NK-92 (cell line): Measurements from ENCODE around the gene EFHD1.
"Not testable (repeated sequence)": the region's sequence is repeated elsewhere in the genome, so short reads cannot be mapped to it uniquely, and the experiment has no call there.

Experiments used
- DNase-seq: peaks from one replicate; lab custom pipeline; 2025; ENCODE audit not compliant: unreplicated experiment; lab: John Stamatoyannopoulos, UW

EFHD1 gene

DNA sequence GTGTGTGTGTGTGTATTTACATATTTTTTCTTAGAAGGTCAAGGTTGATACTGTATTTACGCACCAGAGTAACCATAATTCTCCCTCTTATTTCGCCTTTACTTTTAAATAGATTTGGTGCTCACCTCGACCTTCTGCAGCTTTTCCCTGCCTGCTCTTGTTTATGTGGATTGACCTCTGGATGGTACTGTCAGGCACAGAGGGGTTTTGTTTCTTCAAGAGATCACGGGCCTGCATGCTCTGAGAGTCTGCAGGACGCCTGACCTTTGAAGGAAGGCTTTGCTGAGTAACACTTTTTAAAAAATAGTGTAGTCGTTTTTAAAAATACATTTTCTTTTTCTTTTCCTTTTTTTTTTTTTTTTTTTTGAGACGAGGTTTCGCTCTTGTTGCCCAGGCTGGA, 18.1 kb upstream of the EFHD1 start:
- no peak for DNase-seq

DNA sequence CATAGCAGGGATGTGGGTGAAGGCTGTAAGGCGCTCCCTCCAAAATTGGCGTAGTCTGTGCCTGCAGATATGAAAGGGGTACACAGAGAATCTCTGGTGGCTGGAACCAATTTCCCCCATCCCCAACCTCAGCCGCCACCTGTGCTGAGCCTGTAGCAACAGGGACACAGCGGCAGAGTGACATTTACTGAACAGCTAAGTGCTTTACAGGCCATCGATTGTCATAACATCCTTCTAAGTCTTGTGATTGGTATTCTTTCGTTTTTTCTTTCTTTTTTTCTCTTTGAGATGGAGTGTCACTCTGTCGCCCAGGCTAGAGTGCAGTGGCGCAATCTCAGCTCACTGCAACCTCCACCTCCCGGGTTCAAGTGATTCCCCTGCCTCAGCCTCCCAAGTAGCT, 12.2 kb upstream of the EFHD1 start:
- no peak for DNase-seq

DNA sequence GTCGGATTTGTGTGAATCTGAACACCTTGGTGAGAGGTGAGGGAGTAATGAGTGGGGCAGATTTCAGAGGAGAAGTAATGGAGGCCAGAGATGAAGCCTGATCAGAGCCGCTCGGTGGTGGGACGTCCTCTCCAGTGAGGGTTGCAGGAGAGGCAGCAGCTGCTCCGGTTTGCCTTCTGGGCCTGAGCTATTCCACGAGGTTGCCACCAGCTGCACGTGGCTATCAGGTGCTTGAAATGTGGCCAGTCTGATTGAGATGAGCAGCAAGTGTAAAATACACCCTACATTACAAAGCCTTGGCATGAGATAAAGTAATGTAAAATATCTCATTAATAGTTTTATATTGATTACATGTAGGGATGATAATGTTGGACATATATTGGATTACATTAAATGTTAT, 10.8 kb upstream of the EFHD1 start:
- no peak for DNase-seq

DNA sequence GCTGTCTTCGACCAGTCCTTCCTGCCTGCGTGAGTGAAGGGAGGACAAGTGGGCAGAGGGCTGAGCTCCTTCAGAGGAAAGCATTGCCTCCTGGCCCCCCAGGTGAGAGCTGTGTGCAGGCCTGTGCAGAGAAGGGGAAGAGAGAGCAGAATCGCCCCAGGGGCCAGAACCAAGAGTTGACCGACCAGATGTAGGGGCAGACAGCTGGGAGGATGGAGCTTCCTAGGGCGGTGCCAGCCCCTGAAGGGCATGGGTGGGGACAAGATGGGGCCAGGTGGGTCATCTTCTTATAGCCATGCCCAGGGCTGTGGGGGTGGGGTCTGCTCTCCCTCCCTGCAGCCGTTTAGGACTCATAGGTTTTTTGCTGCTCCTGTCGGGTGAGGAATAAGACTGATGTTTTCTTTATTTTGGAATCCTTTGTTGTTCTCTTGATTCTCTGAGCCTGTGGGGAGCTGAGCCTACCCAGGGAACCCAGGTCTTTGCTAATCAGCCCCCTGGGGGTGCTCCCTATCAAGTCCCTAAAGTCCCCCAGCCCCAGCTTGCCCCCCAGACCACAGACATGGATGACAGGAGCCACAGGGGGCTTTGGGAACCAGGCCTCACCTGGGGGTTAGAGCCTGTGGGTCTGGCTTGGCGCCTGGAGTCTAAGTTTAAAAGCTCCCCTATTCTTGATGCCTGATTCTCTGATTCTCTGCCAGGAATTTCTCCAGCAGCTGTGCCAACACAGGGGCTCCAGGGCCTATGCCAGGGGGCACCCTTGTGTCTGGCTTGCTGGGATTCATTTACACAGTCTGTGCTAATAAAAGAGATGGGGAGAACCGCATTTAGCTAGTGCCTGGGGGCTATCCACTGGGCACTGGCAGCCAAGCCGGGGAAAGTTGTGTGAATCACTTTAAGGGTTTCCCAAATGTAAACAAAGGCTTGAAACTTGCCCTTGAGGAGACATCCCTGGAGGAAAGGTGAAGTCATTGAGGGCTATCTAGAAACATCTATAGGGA, 9.3 kb upstream of the EFHD1 start:
- no peak for DNase-seq

DNA sequence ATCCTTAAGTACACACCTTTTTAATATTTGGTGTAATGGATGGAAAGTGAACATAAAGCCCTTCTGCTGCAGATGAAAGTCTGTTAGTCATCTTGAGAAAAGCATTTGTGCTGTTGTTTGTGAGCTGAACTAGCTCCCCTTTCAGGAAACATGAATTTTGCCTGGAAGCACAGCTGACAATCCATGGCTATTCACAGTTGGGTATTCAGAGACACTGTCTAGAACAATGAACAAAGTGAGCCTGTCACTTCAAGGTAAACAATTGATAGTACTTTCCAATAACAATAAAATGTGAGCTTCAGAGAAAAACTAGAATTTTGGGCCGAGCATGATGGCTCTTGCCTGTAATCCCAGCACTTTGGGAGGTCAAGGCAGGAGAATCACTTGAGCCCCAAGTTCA, 6.8 kb upstream of the EFHD1 start:
- DNase-seq: no peak

DNA sequence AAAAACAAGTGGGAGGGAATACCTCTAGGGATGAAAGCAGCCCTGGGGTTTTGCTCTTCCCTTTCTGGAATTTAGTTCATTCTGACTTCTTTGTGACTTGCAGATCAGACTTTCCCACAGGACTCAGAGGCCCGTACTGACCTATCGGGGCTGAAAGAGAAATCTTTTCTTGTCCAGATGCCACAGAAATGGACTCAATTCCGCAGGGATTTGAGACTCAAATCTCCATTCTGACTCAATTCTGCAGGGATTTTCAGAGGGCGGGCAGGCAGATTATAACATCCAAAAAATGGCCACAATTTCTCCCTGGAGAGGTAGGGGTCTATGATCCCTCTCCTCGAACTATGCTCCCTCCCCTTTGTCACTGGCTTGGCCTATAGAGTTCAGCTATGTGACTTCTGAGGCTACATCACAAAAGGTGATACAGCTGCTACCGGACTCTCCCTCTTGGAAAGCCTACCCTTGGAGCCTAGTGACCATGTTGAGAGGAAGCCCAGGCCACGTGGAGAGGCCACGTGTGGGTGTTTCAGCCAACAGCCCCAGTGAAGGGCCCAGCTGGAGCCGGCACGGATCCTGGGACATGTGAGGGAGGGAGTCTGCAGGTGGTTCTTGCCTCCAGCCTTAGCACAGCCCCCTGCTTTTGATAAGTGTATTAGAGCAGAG, 4.8 kb upstream of the EFHD1 start:
- no peak for DNase-seq

DNA sequence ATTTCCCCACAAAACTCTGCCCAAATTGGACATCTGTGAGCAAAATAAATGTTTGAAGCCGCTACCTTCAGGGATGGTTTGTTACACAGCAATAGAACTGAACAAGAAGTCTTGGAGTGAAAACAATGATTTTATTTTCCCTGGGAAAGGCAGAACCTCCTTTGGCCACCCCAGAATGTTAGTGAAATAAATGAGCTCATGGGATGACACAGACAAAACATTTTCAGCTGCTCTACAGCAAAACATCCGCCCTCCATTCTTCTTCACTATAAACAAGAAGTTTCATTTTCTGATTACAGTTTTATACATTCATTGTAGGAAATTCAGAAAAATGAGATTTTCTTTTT, 4.3 kb upstream of the EFHD1 start:
- no peak for DNase-seq

DNA sequence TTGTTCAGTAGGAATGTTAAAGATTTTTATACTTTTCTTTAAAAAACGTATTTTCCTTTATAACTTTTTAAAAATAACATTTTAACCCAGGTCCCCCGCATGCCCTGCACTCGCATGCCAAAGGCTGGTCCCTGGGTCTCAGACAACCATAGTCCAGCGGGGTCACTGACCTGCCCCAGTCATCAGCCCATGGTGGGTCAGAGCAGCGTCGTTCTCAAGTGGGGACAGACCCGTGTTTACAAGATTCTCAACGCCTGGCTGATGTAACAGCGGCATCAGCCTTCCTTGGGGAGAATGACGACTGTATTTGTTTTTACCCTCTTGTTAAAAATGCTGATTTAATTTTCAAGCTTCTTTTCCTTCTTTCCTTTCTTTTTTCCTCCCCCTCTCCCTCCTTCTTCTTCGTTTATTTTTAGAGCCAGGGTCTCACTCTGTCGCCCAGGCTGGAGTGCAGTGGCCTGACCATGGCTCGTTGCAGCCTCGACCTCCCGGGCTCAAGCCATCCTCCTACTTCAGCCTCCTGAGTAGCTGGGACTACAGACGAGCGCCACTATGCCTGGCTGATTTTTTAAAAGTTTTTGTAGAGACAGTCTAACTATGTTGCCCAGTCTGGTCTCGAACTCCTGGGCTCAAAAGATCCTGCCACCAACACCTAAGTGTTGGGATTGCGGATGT, 1.0 kb upstream of the EFHD1 start:
- no peak for DNase-seq

DNA sequence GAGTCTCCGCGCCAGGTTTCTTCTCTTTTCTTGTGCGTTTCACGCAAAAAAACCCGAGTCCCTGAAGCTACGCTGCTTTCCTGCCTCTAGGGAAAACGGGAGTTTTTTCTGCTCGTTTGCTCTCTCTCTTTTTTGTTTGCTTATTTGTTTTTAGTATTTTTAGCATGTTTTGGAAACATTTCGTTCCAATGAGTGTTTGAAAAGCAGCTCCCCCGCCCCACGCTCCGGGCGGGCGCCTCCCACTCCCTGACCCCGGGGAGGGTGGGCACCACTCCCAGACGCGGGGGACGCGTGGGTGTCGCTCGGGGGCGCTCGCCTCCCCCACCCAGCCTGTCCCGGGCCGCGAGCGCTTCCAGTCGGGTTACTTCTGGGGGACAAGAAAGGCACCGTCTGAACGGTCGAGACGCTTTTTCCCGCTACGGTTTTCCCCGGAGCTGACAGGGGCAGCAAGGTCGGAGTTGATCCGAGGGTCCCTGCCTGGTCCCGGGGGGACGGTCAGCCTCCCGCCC, 446 bp upstream of the EFHD1 start:
- no peak for DNase-seq

DNA sequence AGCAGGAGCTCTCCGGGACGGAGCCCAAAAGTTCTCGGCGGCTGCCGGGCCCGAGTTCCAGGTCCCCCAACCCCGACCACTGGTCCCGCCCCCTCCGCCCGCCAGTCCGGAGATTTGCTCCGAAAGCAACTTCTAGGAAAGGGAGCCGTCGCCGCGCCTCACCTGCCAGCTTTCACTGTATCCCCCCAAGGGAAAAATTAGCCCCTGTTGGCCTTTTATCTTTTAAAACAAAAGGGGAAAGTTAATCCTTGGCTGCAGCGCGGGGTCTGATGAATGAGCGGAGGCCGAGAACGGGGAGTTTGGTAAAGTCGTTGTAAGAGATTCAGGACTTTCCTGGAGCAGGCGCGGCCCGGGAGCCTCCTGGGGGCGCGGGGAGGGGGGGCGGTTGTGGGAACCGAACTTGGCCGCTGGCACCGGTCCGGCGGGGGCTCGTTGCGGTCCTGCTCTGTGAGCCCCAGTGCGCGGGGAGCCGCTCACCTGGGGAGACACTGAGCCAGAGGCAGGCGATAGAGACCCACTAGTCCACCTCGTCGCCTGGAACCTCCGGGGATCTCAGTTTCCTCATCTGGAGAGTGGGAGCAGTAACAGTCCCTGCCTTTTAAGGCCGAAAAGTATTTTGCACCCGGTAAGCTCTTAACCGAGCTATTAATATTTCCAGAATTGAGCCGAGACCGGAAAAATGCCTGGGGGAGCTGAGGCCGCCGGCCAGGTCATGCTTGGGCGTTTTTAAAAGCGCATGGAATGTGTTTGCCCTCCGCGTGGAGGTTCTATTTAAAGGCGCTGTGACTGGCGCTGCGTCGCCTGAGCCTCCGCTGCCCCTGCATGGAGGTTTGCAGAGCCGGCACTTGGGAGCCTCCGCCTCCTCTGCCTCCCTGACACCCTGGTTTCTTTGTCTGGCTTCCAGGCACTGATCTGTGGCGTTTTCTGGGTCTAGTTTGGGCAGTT, 1.1 kb downstream of the EFHD1 start:
- DNase-seq: no peak

DNA sequence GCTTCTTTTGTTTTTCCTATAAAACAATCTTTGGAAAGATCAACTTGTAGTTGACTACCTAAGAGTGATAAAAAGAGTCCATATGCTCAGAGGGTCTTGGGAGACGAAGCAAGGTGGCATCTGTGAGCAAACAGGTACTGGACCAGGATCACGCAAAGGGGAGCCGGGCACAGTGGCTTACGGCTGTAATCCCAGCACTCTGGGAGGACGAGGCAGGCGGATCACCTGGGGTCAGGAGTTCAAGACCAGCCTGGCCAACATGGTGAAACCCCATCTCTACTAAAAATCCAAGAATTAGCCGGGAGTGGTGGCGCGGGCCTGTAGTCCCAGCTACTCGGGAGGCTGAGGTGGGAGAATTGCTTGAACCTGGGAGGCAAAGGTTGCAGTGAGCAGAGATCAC, 2.0 kb downstream of the EFHD1 start:
- not testable (repeated sequence) for DNase-seq

DNA sequence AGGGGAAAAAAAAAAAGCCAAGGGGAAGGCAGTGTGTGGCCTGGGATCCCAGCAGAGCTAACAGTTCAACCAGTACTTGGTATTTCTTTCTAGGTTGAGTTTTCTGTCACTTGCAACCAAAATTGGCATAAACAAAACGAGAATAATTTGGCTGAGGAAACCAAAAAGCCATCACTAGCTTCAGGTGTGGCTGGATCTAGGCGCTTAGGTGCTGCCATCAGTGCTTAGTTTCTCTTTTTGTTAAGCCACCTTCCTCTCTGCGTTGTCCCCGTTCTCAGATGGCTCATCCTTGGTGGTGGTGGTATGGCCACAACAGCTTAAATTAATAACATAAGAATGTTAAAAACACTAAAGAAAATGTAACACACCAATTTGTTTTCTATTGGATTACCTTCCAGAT, 2.4 kb downstream of the EFHD1 start:
- no peak for DNase-seq

DNA sequence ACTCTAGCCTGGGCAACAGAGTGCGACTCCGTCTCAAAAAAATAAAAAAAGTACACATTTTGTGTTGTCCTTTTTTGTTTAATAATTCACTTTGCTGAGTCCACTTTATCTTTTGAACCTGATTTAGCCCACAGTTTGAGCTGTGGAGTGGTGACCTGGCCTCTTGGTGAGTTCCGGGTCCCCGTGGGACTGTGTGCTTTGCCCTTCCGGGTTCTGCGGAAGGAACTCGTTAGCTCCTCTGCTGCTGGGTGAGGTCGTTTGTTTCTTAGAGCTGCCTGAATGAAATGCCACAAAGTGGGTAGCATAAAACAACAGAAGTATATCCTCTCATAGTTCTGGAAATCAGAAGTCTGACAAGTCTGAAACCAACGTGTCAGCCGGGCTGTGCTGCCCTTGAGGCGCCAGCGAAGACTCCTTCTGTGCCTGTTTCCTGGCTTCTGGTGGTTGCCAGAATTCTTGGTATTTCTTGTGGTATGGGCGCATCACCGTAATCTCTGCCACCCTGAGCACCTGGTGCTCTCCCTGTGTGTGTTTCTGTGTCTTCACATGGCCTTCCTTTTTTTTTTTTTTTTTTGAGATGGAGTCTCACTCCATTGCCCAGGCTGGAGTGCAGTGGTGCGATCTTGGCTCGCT, 3.5 kb downstream of the EFHD1 start:
- DNase-seq: no peak

DNA sequence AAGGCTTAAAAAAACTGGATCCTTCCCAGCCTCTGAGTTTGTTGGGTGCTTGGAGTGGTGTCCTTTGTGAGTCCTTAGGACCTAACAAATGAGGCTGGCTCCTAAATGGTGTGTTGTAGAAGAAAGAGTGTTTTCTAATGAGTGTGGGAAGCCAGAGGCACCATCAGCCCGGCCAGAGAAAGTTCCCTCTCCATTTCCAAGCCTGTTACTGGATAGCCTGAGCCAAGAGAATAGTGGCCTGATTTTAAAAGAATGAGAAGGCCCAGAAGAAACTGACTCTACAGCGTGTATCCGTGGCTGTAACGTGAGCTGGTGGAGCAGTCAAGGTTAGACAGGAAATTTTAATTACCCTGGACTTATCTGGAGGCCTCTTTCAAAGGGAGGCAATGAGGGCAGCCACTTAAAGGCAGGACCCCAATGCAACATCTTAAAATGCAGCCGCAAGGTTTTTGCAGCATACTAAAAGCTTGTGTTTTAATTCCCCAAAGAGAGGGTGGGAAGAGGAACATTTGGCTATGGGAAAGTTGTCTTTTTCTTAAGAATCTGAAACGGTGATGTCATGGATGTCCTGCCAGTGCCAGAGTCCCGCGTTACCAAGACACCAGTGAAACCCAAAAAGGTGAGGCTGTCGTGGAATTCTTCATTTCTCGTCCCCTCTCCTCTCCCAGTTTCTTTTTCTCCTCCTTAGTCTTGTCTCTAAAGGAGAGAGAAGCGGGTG, 4.6 kb downstream of the EFHD1 start:
- DNase-seq: no peak

DNA sequence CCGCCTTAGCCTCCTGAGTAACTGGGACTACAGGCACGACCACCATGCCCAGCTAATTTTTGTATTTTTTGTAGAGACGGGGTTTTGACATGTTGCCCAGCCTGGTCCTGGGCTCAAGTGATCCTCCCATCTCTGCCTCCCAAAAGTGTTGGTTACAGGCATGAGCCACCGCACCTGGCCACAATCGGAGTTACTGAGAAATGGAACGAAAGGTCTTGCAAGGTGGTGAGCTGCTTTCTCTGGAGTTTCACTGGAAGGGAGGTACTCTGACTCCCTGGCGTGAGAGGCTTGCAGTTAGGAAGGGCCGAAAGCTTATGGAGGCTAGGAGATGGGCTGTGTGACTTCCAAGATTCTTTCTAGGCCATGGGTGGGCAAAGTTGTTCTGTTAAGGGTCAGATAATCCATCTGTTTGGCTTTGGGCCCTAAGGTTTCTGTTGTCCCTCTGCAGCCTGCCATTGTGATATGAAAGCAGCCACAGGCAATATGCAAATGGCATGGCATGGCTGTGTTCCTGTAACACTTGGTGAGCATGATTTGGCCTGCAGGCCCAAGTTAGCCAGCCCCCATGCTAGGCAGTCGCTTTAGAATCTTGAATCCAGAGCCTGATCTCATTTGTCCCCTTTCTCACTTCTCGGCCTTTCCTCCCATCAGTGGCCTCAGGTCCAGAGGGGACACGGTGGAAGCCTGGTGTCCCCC, 7.9 kb downstream of the EFHD1 start:
- DNase-seq: no peak

DNA sequence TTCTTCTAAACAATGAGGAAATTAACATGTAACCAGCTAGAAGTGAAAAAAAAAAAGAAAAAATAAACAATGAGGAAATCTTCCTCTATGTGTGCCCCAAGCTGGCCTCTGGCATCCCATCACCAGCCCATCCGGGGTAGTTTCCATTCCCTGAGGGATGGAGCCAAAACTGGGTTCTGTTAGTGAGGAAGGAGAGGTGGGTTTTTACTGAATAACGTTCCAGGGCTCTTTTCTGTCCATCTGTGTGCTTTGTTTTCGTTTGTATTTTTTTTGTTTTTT, 9.7 kb downstream of the EFHD1 start:
- no peak for DNase-seq

DNA sequence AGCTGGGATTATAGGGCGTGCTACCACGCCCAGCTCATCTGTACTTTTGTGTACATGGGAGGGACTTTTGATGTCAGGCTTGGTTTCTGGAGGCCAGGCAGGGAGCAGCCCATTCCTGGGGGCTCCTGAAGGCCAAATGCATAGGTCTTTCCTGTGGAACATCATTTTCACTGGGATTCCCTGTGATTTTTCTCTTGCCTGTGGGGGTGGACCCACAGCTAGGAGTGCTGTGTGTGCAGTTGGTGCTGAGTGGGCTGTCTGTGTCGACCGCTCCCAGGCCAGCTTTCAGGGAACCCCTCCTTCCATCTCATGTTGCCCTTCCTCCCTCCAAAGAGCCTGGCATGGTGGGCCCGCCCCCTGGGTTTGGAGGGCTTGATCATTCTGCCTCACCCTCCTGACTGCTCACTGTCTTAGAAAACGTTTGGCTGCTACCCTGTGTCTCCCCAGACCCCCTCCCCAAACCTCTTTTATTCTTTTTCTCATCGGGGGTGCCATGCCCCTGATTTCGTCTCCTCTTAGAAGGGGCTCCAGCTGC, 10.5 kb downstream of the EFHD1 start:
- DNase-seq: no peak

DNA sequence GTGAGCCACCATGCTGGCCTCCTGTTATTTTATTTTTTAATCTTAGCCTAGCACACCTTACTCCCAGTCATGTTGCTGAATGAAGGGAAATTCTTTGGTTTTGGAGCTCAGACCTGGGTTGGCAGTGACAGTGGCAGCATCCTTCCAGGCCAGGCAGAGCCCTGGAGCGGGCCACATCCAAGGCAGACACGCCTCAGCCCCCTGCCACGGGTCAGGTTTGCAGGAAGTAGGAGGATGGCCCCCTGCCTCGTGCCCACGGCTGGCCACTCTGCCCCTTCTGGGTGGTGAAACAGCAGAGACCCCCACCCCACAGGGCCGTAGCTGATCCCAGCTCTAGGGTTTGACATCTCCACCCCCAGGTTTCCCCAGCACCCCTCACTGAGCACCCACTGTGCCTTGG, 11.7 kb downstream of the EFHD1 start:
- no peak for DNase-seq

DNA sequence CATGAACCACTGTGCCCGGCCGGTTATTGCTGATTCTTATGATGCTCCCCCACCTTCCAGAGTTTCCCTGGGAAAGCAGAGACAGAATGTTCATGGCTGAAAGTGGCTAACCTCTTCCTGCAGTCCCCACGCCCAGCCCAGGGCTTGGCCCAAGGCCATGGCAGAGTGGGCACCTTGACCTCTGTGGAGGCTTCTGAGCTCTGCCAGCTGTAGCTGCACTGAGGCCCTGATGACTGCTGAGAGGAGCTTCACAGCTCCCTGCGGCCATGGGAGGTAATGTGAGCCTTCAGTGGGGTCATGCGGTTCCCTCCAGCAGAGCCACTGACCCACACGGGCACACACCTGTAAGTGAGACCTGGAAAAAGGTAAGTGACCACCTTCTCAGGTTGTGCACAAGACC, 13.3 kb downstream of the EFHD1 start:
- no peak for DNase-seq
